ENCODE results near the gene DPP6.

The DPP6 gene

GRCh38 chr7:154844499-154844898, 792.3 kb downstream of the DPP6 start:
- CTCF ChIA-PET: no interaction called here

DNA sequence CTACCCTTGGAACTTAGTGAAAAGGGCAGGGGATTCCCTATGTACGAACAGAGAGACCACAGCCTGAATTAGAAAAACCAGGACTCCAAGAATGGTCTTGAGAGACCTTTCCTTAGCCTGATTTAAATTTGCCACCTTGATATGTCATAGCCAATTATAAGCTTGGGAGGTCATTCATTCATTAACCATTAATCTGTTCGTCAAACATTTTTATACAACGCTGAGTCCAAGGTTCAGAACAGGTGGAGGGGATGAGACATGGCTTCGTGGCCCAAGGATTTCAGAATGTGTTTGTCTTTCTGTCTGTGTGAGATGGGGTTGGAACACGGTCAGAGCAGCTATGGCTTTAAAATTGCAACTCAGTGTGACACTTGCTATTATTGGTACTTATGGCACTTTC, 792.8 kb downstream of the DPP6 start:
- CTCF ChIA-PET: no interaction called here
- POLR2A ChIA-PET: no interaction called here
- no peak for TF ChIP-seq LEF1 (IDR thresholded peaks at IDR 0.05; ENCODE audit: borderline replicate concordance)
- no peak for TF ChIP-seq BHLHE40 (IDR thresholded peaks at IDR 0.05; ENCODE audit: borderline replicate concordance)
- TF ChIP-seq ELF4 (IDR thresholded peaks at IDR 0.05): no peak
- no peak for TF ChIP-seq L3MBTL2 (conservative IDR thresholded peaks at IDR 0.05)
- no peak for DNase-seq (ENCODE audit: extremely low spot score)

More at GRCh38 chr7:154844499-154844898, 792.3 kb downstream of the DPP6 start:
- POLR2A ChIA-PET: no interaction called here
- TF ChIP-seq PKNOX1 (IDR thresholded peaks at IDR 0.05): no peak
- TF ChIP-seq ELF4 (IDR thresholded peaks at IDR 0.05): no peak
- TF ChIP-seq CTBP1 (IDR thresholded peaks at IDR 0.05; ENCODE audit: borderline replicate concordance): no peak
- TF ChIP-seq FOXM1 (IDR thresholded peaks at IDR 0.05; ENCODE audit: borderline replicate concordance): no peak
- TF ChIP-seq FOXA1 (IDR thresholded peaks at IDR 0.05): no peak
- no peak for TF ChIP-seq ZNF384 (IDR thresholded peaks at IDR 0.05)
- no peak for TF ChIP-seq HDGF (IDR thresholded peaks at IDR 0.05; ENCODE audit: borderline replicate concordance)
- no peak for TF ChIP-seq ARNT (IDR thresholded peaks at IDR 0.05)
- TF ChIP-seq TARDBP (IDR thresholded peaks at IDR 0.05): no peak
- TF ChIP-seq NFRKB (IDR thresholded peaks at IDR 0.05): no peak
- TF ChIP-seq LEF1 (IDR thresholded peaks at IDR 0.05; ENCODE audit: borderline replicate concordance): no peak
- no peak for TF ChIP-seq FOXK2 (IDR thresholded peaks at IDR 0.05)
- DNase-seq (ENCODE audit: extremely low spot score): no peak

- CTCF ChIA-PET: no interaction called here
Observed at GRCh38 chr7:154848464-154848863, 796.3 kb downstream of the DPP6 start.

DNA sequence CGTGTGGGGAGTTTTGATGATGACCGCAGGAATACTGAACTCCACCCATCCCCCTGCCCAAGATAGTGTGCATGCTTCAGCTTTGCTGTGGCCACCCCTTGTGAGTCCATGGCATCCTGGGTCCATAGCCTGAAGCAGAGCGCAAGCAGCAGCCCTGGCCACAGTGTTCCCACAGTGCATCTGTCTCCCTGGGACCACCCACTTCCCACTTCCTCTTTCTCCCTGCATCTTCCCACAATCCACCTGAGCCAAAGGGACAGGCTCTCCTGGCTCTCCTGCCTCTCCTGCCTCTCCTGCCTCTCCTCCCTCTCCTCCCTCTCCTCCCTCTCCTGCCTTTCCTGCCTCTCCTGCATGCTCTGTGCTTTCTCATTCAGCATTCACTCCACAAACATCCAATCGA, 800.0 kb downstream of the DPP6 start:
- TF ChIP-seq BHLHE40 (IDR thresholded peaks at IDR 0.05; ENCODE audit: borderline replicate concordance): no peak
- TF ChIP-seq TARDBP (IDR thresholded peaks at IDR 0.05): no peak
- no peak for TF ChIP-seq CTBP1 (IDR thresholded peaks at IDR 0.05; ENCODE audit: borderline replicate concordance)
- no peak for TF ChIP-seq PKNOX1 (IDR thresholded peaks at IDR 0.05)
- no peak for TF ChIP-seq ELF4 (IDR thresholded peaks at IDR 0.05)
- TF ChIP-seq NFRKB (IDR thresholded peaks at IDR 0.05): no peak
- no peak for TF ChIP-seq FOXK2 (IDR thresholded peaks at IDR 0.05)
- TF ChIP-seq ARNT (IDR thresholded peaks at IDR 0.05): no peak
- no peak for TF ChIP-seq SP1 (IDR thresholded peaks at IDR 0.05)
- no peak for TF ChIP-seq FOXM1 (IDR thresholded peaks at IDR 0.05; ENCODE audit: borderline replicate concordance)
- no peak for TF ChIP-seq HDGF (IDR thresholded peaks at IDR 0.05; ENCODE audit: borderline replicate concordance)
- TF ChIP-seq SUZ12 (IDR thresholded peaks at IDR 0.05): no peak
- TF ChIP-seq ZNF384 (IDR thresholded peaks at IDR 0.05): no peak
- TF ChIP-seq L3MBTL2 (conservative IDR thresholded peaks at IDR 0.05): no peak
- no peak for TF ChIP-seq LEF1 (IDR thresholded peaks at IDR 0.05; ENCODE audit: borderline replicate concordance)
- TF ChIP-seq FOXA1 (IDR thresholded peaks at IDR 0.05): no peak
- DNase-seq (ENCODE audit: extremely low spot score): no peak
- CTCF ChIA-PET: no interaction called here
- POLR2A ChIA-PET: no interaction called here

More at GRCh38 chr7:154848464-154848863, 796.3 kb downstream of the DPP6 start:
- POLR2A ChIA-PET: no interaction called here
- no peak for TF ChIP-seq SUZ12 (IDR thresholded peaks at IDR 0.05)
- DNase-seq (ENCODE audit: extremely low spot score): no peak

DNA sequence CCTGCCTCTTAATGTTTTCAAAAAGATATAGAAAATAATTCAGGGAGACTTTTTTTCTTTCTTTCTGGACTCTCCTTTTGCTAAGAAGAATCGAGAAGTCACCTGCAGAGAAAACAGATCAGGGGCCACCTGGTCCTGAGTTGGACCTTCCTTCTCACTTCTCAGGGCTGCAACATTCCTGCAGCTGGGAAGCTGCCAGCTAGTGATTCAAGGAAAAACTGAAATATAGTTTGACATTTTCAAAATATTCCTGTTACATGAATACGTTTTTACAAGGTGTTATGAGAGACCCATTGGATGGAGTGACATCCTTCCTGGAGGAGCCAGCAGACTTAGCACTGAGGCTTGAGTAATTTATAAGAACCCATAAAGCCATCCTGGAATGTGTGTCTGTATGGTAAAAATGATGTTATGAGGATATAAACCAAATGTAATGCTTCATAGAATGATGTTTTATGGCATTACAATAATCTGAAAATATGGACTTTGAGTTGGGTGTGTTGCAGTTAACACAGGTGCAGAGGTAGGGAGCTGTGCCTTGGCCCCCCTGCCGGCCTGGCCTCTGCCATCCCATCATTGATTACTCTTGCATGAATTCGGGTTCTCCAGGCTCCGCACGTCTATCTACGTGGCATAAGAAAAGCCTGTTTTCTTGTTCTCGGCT, 801.0 kb downstream of the DPP6 start:
- TF ChIP-seq ELF4 (IDR thresholded peaks at IDR 0.05): no peak
- TF ChIP-seq ZNF384 (IDR thresholded peaks at IDR 0.05): no peak
- TF ChIP-seq HDGF (IDR thresholded peaks at IDR 0.05; ENCODE audit: borderline replicate concordance): no peak
- TF ChIP-seq FOXA1 (IDR thresholded peaks at IDR 0.05): no peak
- no peak for TF ChIP-seq LEF1 (IDR thresholded peaks at IDR 0.05; ENCODE audit: borderline replicate concordance)
- TF ChIP-seq ARNT (IDR thresholded peaks at IDR 0.05): no peak
- TF ChIP-seq BHLHE40 (IDR thresholded peaks at IDR 0.05; ENCODE audit: borderline replicate concordance): no peak
- TF ChIP-seq CTBP1 (IDR thresholded peaks at IDR 0.05; ENCODE audit: borderline replicate concordance): no peak
- DNase-seq (ENCODE audit: extremely low spot score): no peak
- ChIA-PET CTCF (no interaction called here), POLR2A (no interaction called here)

DNA sequence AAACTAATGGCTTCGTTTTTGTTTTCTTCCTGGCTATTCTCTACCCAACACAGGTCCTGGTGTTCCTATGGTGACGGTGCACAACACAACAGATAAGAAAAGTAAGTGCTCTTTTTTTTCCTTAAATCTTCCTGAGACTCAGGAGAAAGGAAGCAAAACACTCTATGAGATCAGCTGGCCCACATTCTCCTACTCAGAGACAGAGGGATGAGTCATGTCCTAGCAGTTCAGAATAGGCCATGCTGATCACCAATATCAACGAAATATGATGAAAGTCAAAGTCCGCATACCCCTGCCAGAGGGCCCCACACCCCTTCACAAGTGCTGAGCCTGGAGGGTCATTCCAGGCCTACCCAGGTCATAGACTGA, 801.5 kb downstream of the DPP6 start:
- no peak for TF ChIP-seq PKNOX1 (IDR thresholded peaks at IDR 0.05)
- no peak for TF ChIP-seq FOXK2 (IDR thresholded peaks at IDR 0.05)
- TF ChIP-seq LEF1 (IDR thresholded peaks at IDR 0.05; ENCODE audit: borderline replicate concordance): no peak
- no peak for TF ChIP-seq FOXM1 (IDR thresholded peaks at IDR 0.05; ENCODE audit: borderline replicate concordance)
- TF ChIP-seq SUZ12 (IDR thresholded peaks at IDR 0.05): no peak
- no peak for TF ChIP-seq ZNF384 (IDR thresholded peaks at IDR 0.05)
- TF ChIP-seq TARDBP (IDR thresholded peaks at IDR 0.05): no peak
- ChIA-PET CTCF (no interaction called here), POLR2A (no interaction called here)
- no peak for DNase-seq (ENCODE audit: extremely low spot score)

GRCh38 chr7:154854836-154855235, 802.6 kb downstream of the DPP6 start:
- ChIA-PET POLR2A (no interaction called here), CTCF (no interaction called here)
- DNase-seq (ENCODE audit: extremely low spot score): no peak
- no peak for TF ChIP-seq HDGF (IDR thresholded peaks at IDR 0.05; ENCODE audit: borderline replicate concordance)
- TF ChIP-seq L3MBTL2 (conservative IDR thresholded peaks at IDR 0.05): no peak
- no peak for TF ChIP-seq ELF4 (IDR thresholded peaks at IDR 0.05)
- no peak for TF ChIP-seq ARNT (IDR thresholded peaks at IDR 0.05)
- TF ChIP-seq FOXM1 (IDR thresholded peaks at IDR 0.05; ENCODE audit: borderline replicate concordance): no peak
- TF ChIP-seq SP1 (IDR thresholded peaks at IDR 0.05): no peak
- TF ChIP-seq CTBP1 (IDR thresholded peaks at IDR 0.05; ENCODE audit: borderline replicate concordance): no peak
- TF ChIP-seq NFRKB (IDR thresholded peaks at IDR 0.05): no peak
- no peak for TF ChIP-seq SUZ12 (IDR thresholded peaks at IDR 0.05)
- no peak for TF ChIP-seq TARDBP (IDR thresholded peaks at IDR 0.05)
- TF ChIP-seq ZNF384 (IDR thresholded peaks at IDR 0.05): no peak
- no peak for TF ChIP-seq PKNOX1 (IDR thresholded peaks at IDR 0.05)
- TF ChIP-seq BHLHE40 (IDR thresholded peaks at IDR 0.05; ENCODE audit: borderline replicate concordance): no peak
- TF ChIP-seq LEF1 (IDR thresholded peaks at IDR 0.05; ENCODE audit: borderline replicate concordance): no peak
- TF ChIP-seq FOXA1 (IDR thresholded peaks at IDR 0.05): no peak
- TF ChIP-seq FOXK2 (IDR thresholded peaks at IDR 0.05): no peak

Data from HEK293T (cell line).